TTC549 (cell line): Measurements from ENCODE around the gene CMTM3.
"Not testable (repeated sequence)": the region's sequence is repeated elsewhere in the genome, so short reads cannot be mapped to it uniquely, and the experiment has no call there.

ENCODE experiments used
- FAIRE-seq: peaks from 2 replicates; lab custom pipeline; 2012; peaks lifted over from hg19 to GRCh38; lab: Jason Lieb, UNC

Gene CMTM3

GRCh38 chr16:66604376-66605176, at the start of gene CMTM3:
TSS of gene CMTM3 (plus strand) at chr16:66604704. CDS start at chr16:66604806, 102 bp downstream.
- FAIRE-seq, result no peak

- no peak for FAIRE-seq
Measured at GRCh38 chr16:66560107-66560506, 44.4 kb upstream of the CMTM3 start.

GRCh38 chr16:66561381-66562080, 43.0 kb upstream of the CMTM3 start:
- FAIRE-seq, result no peak

- FAIRE-seq, result no peak
Measured at GRCh38 chr16:66562409-66562808, 42.1 kb upstream of the CMTM3 start.

- no peak for FAIRE-seq
Measured at GRCh38 chr16:66562986-66563385, 41.5 kb upstream of the CMTM3 start.

- FAIRE-seq, result no peak
Measured at GRCh38 chr16:66563574-66564334, 40.8 kb upstream of the CMTM3 start.

GRCh38 chr16:66566051-66566901, 38.2 kb upstream of the CMTM3 start, which contains the start of gene CMTM1:
TSS of gene CMTM1 (plus strand) at chr16:66566439. CDS start at chr16:66566514, 75 bp downstream.
- FAIRE-seq, result no peak

- FAIRE-seq, result not testable (repeated sequence)
Measured at GRCh38 chr16:66567270-66567669, 37.2 kb upstream of the CMTM3 start.

- no peak for FAIRE-seq
Measured at GRCh38 chr16:66568355-66568754, 36.1 kb upstream of the CMTM3 start.

GRCh38 chr16:66569131-66569530, 35.4 kb upstream of the CMTM3 start:
- FAIRE-seq, result no peak

GRCh38 chr16:66569827-66570405, 34.6 kb upstream of the CMTM3 start:
- no peak for FAIRE-seq

GRCh38 chr16:66572356-66572755, 32.1 kb upstream of the CMTM3 start:
- no peak for FAIRE-seq

- no peak for FAIRE-seq
Measured at GRCh38 chr16:66574081-66574480, 30.4 kb upstream of the CMTM3 start.

- FAIRE-seq, result no peak
Measured at GRCh38 chr16:66574531-66574930, 30.0 kb upstream of the CMTM3 start.

- FAIRE-seq, result no peak
Measured at GRCh38 chr16:66575060-66575459, 29.4 kb upstream of the CMTM3 start.

- FAIRE-seq, result no peak
Measured at GRCh38 chr16:66576296-66576695, 28.2 kb upstream of the CMTM3 start.

- no peak for FAIRE-seq
Measured at GRCh38 chr16:66578651-66579531, 25.6 kb upstream of the CMTM3 start, which contains the start of gene CMTM2. TSS of gene CMTM2 (plus strand) at chr16:66579463. CDS start at chr16:66579608, 145 bp downstream.

- FAIRE-seq, result no peak
Measured at GRCh38 chr16:66580605-66581209, 23.8 kb upstream of the CMTM3 start.

GRCh38 chr16:66581246-66581952, 23.1 kb upstream of the CMTM3 start:
- no peak for FAIRE-seq
